ENCODE data around the gene GTPBP3.

GTPBP3 gene

GRCh38 chr19:17309198-17309964 is 28.0 kb upstream of the GTPBP3 start, which contains the start of gene DDA1:
Gene DDA1 (plus strand): TSS chr19:17309563. CDS start chr19:17309655, 92 bp downstream.
- DNase-seq (ENCODE audit: low read depth, low spot score) = peak; percentile 100

GRCh38 chr19:17309965-17310461 is 27.3 kb upstream of the GTPBP3 start:
- DNase-seq (ENCODE audit: low read depth, low spot score) = no peak

- DNase-seq (ENCODE audit: low read depth, low spot score) = no peak
These were observed 25.7 kb upstream of the GTPBP3 start for GRCh38 chr19:17311455-17312188.

GRCh38 chr19:17312189-17313113 is 24.9 kb upstream of the GTPBP3 start:
- no peak for DNase-seq (ENCODE audit: low read depth, low spot score)

- no peak for DNase-seq (ENCODE audit: low read depth, low spot score)
These were observed 23.3 kb upstream of the GTPBP3 start for GRCh38 chr19:17314007-17314593.

GRCh38 chr19:17318966-17319365 is 18.4 kb upstream of the GTPBP3 start:
- DNase-seq (ENCODE audit: low read depth, low spot score) = no peak

- DNase-seq (ENCODE audit: low read depth, low spot score) = no peak
These were observed 17.7 kb upstream of the GTPBP3 start for GRCh38 chr19:17319473-17320238.

GRCh38 chr19:17320435-17320834 is 16.9 kb upstream of the GTPBP3 start:
- DNase-seq (ENCODE audit: low read depth, low spot score) = no peak

GRCh38 chr19:17321655-17322489 is 15.5 kb upstream of the GTPBP3 start:
- no peak for DNase-seq (ENCODE audit: low read depth, low spot score)

GRCh38 chr19:17322854-17323253 is 14.5 kb upstream of the GTPBP3 start:
- no peak for DNase-seq (ENCODE audit: low read depth, low spot score)

GRCh38 chr19:17323300-17323963 is 13.9 kb upstream of the GTPBP3 start:
- DNase-seq (ENCODE audit: low read depth, low spot score) = no peak

- DNase-seq (ENCODE audit: low read depth, low spot score) = no peak
These were observed 13.4 kb upstream of the GTPBP3 start for GRCh38 chr19:17323964-17324332.

GRCh38 chr19:17324357-17325114 is 12.8 kb upstream of the GTPBP3 start:
- no peak for DNase-seq (ENCODE audit: low read depth, low spot score)

GRCh38 chr19:17325133-17325532 is 12.2 kb upstream of the GTPBP3 start:
- DNase-seq (ENCODE audit: low read depth, low spot score) = no peak

GRCh38 chr19:17325881-17326594 is 11.3 kb upstream of the GTPBP3 start:
- no peak for DNase-seq (ENCODE audit: low read depth, low spot score)

GRCh38 chr19:17326595-17326966 is 10.8 kb upstream of the GTPBP3 start:
- no peak for DNase-seq (ENCODE audit: low read depth, low spot score)

- DNase-seq (ENCODE audit: low read depth, low spot score) = no peak
These were observed 10.2 kb upstream of the GTPBP3 start for GRCh38 chr19:17327068-17327653.

All from iPS DF 19.7 (cell line).